Measurements from ENCODE around the gene ISG15.
"Not testable (repeated sequence)": the region's sequence is repeated elsewhere in the genome, so short reads cannot be mapped to it uniquely, and the experiment has no call there.

ISG15 gene

DNA sequence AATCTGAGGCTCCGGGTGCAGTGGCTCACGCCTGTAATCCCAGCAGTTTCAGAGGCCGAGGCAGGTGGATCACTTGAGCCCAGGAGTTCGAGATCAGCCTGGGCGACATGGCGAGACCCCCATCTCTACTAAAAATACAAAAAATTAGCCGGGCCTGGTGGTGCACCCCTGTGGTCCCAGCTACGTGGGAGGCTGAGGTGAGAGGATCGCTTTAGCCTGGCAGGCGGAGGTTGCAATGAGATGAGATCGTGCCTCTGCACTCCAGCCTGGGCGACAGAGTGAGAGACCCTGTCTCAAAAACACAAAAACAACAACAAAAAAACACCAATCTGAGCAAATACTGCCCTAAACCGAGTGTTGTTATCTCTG is 577 bp upstream of the ISG15 start:
- DNase-seq (ENCODE audit: low read depth) = not testable (repeated sequence)

DNA sequence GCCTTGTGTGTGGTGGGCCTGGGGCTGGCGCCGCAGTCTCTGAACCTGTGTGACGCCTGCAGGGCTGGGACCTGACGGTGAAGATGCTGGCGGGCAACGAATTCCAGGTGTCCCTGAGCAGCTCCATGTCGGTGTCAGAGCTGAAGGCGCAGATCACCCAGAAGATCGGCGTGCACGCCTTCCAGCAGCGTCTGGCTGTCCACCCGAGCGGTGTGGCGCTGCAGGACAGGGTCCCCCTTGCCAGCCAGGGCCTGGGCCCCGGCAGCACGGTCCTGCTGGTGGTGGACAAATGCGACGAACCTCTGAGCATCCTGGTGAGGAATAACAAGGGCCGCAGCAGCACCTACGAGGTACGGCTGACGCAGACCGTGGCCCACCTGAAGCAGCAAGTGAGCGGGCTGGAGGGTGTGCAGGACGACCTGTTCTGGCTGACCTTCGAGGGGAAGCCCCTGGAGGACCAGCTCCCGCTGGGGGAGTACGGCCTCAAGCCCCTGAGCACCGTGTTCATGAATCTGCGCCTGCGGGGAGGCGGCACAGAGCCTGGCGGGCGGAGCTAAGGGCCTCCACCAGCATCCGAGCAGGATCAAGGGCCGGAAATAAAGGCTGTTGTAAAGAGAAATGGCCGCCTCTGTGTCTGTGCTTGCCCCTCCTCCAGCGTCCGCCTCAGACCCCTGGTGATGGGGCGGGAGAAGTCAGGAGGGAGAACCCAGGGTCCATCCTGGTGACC is 788 bp downstream of the ISG15 start:
- DNase-seq (ENCODE audit: low read depth) = no peak

DNA sequence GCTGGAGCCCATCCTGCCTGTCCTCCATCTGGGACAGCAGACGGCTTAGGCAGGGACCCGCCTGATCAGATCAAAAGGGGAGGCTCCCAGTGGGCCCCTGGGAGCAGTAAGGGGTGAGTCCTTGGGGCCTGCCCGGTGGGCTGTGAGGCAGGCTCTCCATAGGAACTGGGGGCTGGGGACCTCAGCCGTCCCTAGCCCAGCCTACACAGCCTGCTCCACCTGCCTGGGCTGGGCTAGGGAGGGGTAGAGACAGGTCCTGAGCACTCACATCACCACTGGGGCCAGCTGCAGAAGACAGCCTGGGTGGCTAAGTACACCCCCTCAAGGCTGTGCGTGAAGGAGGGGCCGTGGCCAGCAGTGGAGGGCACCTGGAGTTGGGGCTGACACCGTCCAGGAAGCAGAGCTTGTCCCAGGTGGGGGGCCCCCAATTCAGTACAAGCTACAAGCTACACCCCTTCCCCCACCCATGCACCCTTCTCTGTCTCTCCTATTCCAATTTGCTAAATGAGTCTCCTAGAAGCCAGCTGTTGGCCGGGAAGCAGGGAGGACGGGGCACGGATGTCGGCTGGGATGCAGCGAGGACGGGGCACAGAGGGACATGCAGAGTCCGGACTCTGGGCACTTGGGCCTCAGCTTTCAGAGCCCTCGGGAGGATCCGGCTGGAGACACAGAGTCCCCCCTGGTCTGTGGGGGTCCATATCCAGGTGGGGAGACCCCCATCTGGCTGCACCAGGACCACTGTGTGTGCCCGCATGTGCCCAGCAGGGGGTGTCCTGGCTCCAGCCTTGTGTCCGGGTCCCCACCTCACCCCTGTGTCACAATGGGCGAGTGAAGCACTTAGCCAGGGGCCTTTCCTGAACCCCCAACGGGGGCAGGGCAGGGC is 1.7 kb downstream of the ISG15 start:
- no peak for DNase-seq (ENCODE audit: low read depth)

DNA sequence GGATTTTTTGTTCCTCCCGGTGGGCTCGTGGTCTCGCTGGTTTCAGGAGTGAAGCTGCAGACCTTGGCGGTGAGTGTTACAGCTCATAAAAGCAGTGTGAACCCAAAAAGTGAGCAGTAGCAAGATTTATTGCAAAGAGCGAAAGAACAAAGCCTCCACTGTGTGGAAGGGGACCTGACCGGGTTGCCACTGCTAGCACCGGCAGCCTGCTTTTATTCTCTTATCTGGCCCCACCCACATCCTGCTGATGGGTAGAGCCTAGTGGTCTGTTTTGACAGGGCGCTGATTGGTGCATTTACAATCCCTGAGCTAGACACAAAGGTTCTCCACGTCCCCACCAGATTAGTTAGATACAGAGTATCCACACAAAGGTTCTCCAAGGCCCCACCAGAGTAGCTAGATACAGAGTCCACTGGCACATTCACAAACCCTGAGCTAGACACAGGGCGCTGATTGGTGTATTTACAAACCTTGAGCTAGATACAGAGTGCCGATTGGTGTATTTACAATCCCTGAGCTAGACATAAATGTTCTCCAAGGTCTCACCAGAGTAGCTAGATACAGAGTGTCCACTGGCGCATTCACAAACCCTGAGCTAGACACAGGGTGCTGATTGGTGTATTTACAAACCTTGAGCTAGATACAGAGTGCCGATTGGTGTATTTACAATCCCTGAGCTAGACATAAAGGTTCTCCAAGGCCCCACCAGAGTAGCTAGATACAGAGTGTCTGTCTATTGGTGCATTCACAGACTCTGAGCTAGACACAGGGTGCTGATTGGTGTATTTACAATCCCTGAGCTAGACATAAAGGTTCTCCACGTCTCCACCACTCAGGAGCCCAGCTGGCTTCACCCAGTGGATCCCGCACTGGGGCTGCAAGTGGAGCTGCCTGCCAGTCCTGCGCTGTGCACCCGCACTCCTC is 4.4 kb downstream of the ISG15 start:
- DNase-seq (ENCODE audit: low read depth) = not testable (repeated sequence)

DNA sequence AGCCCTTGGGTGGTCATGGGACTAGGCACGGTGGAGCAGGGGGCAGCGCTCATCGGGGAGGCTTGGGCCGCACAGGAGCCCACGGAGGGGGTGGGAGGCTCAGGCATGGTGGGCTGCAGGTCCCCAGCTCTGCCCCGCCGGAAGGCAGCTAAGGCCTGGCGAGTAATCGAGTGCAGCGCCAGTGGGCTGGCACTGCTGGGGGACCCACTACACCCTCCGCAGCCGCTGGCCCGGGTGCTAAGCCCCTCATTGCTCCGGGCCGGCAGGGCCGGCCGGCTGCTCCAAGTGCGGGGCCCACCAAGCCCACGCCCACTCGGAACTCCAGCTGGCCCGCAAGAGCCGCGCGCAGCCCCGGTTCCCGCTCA is 5.0 kb downstream of the ISG15 start:
- not testable (repeated sequence) for DNase-seq (ENCODE audit: low read depth)

DNA sequence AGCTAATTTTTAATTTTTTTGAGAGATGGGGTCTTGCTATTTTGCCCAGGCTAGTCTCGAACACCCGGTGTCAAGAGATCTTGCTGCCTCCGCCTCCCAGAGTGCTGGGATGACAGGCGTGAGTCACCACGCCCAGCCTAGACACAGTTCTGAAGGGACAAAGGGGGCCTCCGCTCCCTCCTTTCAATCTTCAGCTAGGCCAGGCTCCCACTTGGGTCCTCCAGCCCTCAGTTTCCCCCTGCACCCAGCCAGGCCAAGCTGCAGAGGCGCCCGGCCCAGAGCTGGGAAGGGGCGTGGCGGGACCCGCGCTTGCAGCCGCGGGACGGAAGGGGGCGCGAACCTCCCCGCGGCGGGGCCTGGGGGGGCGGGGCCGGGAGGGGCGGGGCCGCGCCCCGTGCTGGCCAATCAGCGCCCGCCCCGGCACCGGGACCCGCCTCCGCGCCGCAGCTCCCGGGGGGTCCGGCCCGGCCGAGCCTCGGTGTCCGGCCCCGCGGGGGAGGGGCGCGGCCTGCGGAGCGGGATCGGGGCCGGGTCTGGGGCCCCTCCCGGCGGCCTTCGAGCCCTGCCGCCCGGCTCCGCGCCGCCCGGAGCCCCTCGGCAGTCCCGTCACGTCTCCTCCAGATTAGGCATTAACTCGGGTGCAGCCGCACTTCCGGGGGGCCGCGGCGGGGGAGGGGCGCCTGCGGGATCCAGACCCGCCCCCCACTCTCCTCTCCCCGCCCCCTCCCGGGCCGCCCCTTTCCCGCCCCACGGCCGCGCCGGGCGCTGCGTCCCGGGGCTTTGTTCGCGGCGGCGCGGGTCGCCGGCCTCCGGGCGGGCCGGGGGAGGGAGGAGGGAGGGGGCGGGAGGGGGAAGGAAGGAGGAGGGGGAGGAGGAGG is 6.1 kb downstream of the ISG15 start:
- peak; percentile 16 for DNase-seq (ENCODE audit: low read depth)

DNA sequence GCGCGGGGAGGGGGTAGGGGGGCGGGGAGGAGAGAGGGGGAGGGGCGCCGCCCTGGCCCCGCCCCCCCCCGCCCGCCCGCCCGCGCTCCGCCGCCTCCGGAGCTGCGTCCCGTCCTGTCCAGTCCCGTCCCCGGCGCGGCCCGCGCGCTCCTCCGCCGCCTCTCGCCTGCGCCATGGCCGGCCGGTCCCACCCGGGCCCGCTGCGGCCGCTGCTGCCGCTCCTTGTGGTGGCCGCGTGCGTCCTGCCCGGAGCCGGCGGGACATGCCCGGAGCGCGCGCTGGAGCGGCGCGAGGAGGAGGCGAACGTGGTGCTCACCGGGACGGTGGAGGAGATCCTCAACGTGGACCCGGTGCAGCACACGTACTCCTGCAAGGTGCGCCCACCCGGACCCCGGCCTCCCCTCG is 6.7 kb downstream of the ISG15 start, which contains the start of gene AGRN:
Gene AGRN, plus strand, starts transcription at position 121 of the 405 bp plus-strand sequence. Its CDS starts 53 bp downstream, at position 174.
- DNase-seq (ENCODE audit: low read depth) = no peak

DNA sequence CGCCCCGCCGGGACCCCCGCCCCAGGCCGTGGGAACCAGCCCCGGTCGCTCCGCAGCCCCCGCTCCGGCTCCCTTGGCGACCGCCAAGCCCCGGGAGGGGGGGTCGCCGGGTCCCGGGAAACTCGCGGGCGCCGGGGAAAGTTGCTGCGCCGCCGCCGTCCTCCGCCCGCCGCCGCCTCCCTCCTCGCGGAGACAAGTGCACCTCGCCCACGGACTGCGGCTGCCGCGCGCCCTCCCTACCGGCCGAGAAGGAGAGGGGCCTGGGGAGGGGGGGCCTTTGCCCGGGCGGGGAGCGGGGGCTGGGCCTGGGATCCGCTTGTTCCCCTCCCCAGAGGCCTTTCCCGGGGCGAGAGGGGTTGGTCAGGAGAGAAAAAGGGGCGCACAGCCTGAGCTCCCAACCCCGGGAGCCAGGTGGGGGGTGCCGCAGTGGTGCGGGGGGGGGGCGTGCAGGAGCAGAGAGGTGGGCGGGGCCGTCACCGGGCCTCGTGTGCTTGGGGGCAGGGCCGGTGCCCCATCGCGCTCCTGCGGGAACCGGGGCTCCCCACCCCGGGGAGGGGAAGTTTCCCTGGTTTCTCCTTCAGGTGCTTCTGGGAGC is 7.2 kb downstream of the ISG15 start:
- DNase-seq (ENCODE audit: low read depth) = no peak

DNA sequence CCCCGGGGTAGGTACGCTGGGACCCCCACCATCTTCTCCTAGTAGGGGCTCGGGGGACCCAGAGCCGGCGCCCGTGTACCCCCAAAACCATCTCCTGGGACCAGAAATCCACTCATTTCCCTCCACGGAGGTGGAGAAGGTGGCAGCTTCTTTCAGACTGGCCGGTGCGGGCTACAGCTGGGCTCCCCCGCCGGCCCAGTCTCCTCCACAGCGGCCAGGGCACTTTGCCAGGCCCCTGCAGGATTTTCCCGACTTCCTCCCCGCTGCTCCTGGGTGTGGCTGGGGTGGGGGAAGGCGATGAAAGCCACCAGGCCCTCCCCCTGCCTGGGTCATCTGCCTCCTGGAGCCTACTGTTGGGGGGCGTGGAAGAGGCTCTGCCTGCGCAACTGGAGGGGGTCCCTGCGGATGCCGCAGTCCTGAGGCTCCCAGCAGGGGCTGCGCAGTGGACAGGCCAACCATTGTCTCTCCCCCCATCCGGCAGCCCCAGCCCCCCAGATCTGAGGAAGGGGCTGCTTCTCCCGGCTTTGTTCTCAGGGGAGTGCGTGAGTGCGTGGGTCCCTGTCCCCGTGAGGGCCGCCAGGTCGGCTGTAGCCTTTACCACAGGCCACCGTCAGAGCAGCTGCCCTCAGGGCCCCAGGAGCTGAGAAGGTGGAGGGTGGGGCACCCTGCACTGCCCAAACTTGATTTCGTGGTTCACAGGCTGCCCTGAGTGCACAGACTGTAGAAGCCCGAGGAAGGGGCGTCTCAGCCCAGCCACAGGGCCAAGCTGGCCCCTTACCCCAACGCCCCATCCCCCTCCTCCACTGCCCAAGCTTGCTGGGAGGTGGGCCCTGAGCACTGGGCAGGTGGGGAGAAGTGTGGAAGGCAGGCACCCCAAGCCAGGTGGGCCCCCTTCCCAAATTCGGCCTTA is 8.0 kb downstream of the ISG15 start:
- DNase-seq (ENCODE audit: low read depth) = no peak

DNA sequence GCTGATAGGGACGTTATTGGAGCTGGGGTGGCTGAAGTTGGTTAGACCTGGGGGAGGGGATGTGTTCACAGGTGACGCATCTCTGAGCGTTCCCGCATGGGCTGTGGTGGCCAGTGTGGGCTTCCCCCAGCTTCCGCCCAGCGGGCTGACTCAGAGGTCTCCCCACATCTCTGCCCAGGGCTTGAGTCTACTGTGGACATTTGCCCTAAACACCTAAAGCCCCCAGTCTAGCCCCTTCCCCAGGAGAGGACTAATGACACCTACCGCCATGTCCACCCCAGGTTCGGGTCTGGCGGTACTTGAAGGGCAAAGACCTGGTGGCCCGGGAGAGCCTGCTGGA is 8.6 kb downstream of the ISG15 start:
- no peak for DNase-seq (ENCODE audit: low read depth)

DNA sequence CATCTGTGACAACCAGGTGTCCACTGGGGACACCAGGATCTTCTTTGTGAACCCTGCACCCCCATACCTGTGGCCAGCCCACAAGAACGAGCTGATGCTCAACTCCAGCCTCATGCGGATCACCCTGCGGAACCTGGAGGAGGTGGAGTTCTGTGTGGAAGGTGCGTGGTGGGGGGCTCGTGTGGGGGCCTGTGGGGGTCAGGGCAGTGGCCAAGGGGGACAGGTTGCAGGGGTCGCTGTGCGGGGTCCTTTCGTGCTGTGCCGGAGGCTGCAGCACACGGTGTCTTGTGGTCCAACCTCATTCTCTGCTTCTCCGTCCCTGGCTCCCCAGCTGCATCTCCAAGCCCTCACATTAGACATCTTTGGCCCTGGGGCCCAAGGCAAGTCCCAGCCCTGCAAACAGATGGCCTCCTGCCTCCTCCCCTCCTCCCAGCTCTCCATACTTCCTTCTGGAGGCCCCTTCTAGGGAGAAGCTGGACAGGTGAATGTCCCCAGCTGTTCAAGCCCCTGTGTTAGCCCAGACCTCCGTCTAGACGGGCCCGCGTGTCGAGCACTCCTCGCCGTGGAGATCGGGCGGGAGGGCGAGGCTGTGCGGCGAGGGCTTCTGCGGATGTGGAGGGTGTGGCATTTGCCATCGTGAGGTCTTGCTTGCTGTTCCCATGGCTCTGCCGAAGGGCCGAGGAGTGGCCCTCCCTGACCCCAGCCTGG is 9.2 kb downstream of the ISG15 start:
- DNase-seq (ENCODE audit: low read depth) = no peak

DNA sequence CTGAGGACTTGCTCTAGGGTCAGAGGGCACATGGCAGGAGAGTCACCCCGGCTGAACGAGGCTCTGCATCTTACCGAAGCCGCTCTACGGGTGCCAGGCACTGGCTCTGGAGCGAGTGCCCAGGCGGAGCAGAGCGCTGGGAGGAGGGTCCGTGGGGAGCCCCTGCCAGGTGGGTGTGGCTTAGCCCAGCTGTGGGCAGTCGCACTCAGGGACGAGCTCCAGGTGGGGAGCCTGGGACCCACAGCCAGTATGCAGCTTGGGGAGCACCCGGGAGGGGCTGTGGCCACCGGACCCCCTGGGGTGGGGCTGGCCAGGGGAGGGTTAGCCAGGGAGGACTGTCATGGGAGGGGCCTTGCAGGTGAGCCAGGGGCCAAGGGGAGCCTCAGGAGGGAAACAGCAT is 10.4 kb downstream of the ISG15 start:
- DNase-seq (ENCODE audit: low read depth) = no peak

DNA sequence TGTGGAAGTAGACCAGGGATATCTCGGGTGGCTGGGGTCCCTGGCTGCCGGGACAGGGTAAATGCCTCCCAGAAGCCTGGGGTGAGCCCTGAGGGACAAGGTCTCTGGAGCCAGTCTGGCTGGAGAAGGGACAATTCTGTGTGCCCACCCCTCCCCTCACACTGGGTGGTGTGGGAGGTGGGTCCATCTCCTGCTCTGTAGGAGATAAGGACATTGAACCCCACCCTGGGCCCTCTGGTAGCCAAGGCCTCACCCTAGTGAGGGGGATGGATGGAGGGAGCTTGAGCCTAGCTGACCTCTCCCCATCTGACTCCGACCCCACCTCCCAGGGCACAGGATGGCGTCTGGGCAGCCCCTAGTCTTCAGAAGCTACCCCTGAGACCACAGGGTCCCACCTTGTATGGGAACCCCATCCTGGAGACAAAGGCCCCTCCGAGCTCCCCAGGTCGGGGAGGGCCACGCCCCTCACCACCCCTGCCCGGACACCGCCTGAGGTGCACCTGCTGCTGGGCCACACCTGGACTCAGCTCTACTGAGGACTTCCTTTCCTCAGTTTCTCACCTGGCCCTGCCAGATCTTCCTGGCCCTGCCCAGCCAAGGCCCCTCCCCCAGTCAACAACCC is 11.0 kb downstream of the ISG15 start:
- no peak for DNase-seq (ENCODE audit: low read depth)

DNA sequence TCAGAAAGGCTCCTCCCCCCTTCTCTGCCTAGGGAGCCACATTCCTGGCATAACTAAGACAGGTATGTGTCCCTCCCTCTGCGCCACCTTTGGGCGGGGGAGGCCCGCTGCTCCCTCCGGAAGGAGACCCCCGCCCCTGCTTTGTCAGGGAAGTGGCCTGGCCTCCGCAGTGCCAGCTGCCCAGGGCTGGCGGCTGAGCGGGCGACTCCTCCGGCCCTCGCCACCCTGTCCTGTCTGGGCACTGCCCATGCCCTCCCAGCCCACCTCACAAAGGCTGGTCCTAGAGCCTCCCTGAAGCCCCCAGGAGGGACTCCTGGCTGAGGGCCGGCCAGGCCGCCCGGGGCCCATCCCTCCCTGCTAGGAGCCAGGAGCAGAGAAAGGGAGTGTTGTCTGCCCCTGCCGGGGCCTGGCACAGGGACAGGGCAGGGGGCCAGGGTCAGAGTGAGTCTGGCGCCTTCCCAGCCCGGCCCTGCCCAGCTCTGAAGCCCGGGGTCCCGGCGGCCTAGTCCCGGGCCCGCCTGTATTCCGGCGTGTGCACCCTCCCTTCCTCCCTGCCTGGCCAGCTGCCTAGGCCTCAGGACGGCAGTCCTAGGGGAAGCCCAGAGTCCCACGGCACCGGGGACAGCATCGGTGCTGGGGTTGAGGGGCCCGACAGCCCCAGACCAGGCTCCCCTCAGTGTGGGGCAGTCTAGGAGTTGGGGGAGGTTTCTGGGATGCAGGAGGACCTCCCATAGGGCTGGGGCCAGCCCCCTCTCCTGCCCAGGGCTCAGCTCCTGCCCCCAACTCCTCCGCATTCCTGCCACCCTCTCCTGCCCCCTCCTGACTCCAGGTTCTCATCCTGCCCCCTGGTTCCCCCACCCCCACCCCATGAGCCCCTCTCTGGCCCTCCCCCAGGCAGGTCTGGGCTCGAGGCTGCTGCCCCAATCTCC is 11.7 kb downstream of the ISG15 start:
- DNase-seq (ENCODE audit: low read depth) = peak; percentile 26

DNA sequence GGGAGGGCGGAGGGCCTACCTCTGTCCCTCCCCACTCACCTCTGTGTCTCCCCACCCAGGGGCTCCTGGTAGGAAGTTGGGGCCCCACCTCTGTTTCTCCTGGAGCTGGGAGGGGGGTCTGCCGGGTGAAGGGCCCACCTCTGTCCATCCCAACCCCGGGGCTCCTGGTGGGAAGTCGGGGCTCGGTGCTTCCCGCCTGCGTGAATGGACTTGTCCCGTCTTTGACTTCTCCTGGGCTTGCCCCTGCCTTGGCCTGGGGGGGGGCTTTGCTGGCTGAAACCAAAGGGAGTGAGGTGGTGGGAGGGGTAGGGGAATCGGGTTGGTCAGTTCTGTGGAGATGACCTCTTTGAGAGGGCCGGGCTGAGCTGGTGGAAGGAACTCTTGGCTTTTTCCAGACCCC is 12.4 kb downstream of the ISG15 start:
- DNase-seq (ENCODE audit: low read depth) = no peak

DNA sequence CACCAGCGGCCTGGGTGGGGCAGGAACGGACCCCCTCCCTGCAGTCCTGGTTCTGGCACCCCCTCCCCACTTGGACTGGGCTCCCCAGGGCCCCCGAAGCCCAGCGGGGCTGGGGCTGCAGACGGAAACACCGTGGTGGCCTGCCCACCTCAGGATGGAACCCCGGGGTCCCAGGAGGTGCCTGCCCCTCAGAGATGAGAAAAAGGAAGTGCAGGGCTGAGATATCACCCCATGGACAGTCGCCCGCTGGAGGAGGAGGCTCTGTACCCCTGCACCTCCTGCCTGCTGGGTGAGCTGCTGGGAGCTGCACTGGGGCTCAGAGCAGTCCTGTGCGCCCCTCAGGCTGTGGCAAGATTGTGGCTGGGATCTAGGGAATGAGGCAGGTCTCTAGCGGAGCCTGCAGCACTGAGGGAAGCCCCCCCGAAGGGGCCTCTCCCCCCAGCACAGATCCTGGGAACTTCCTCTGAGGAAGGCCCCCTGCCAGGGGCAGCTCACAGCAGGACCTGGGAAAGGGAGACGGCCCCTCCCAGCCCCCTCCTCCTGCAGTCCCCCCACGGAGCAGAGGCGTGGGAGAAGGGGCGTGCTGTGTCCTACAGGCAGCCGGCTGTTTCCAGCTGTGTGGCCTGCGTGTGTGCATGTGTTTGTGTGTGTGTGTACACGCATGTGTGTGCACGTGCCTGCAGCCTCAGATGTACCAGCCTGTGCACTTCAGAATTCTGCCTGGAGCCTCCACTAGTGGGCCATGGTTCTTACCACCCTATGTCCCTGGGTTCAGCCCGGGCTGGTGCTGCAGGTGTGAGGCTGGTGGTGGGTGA is 13.5 kb downstream of the ISG15 start:
- DNase-seq (ENCODE audit: low read depth) = no peak

DNA sequence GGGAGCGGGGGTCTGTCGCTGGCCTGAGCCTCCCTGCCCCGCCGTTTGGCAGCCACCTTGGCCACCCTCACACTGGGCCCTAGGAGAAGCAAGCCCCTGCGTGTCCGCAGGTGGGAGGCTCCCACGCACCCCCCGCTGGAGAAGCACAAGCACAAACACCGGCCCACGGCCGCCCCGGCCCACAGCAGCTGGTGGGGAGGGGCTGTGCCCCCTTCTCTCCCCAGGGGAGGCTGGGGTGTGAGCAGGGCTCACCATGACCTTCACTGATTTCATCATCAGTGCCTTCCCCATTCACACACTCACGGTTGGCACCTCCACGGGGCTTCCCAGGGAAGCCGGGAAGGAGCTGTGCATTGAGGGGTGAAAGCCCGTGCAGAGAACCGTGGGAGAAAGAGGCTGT is 14.5 kb downstream of the ISG15 start:
- DNase-seq (ENCODE audit: low read depth) = no peak

Data from HS-5 (cell line).